Measurements from ENCODE around the gene LRRC18. TPM values are rescaled to one million over a fixed set of nuclear protein-coding genes. Genes with fewer than 3 reads are reported as not detected.

Gene LRRC18
- total RNA-seq (2022), result not detected in 2 replicates
- not detected for Bru-seq, nascent RNA
- not detected for BruChase-seq, experiment 1, labeled RNA remaining after a 6-hour chase
- not detected for BruChase-seq, experiment 2, labeled RNA remaining after a 2-hour chase
- long read RNA-seq, result 0 reads

DNA sequence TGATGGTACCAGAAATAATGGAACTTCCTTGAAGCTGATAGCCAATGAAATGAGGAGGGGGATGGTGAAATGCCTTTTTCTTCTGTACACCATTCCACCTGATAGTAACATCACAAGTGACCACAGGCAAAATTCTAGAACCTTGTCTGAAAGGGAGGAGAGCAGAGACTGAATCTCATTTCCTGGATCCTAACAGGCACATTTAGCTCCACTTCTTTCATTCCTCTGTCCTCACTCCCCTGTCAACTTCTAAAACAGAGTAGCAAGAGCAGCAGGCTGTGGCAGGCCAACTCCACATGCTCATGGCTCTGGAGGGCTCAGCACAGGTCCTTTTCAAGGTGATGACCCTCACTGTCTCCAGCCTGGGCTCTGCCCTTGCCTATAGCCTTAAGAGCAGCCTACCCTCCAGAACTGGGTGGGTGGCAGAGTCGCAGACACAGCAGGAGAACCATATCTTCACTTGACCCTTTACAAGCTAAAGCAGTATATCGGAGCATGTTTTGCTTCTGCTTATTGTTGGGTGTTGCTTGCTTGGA, at the start of gene LRRC18:
TSS of gene LRRC18 (minus strand) at position 51 of the 536 bp plus-strand sequence. CDS start 25,685 bp downstream, outside the sequence.
- Mint-ChIP-seq H3K9me3 (ENCODE audit: low read depth, unreplicated experiment) (no peaks in the 10 kb centered on the region), H3K27ac (ENCODE audit: unreplicated experiment) (no peak within 1 kb of the TSS), H3K36me3 (ENCODE audit: insufficient read depth, unreplicated experiment) (no peaks in the 10 kb centered on the region), H3K4me1 (ENCODE audit: low read depth, unreplicated experiment) (no peaks in the 10 kb centered on the region), H3K27me3 (ENCODE audit: unreplicated experiment) (peaks cover 65% of the 10 kb centered on the region), H3K4me3 (ENCODE audit: low read depth, unreplicated experiment) (no peak within 1 kb of the TSS)
- CTCF ChIA-PET, result no interaction called here
- no peak for DNase-seq
- BruUV-seq (replicated peaks), result no TSS peak
- intact Hi-C loops (cut with micrococcal nuclease; ENCODE audit: unreplicated experiment), result no loop called here
- TF ChIP-seq, protein P1, sequence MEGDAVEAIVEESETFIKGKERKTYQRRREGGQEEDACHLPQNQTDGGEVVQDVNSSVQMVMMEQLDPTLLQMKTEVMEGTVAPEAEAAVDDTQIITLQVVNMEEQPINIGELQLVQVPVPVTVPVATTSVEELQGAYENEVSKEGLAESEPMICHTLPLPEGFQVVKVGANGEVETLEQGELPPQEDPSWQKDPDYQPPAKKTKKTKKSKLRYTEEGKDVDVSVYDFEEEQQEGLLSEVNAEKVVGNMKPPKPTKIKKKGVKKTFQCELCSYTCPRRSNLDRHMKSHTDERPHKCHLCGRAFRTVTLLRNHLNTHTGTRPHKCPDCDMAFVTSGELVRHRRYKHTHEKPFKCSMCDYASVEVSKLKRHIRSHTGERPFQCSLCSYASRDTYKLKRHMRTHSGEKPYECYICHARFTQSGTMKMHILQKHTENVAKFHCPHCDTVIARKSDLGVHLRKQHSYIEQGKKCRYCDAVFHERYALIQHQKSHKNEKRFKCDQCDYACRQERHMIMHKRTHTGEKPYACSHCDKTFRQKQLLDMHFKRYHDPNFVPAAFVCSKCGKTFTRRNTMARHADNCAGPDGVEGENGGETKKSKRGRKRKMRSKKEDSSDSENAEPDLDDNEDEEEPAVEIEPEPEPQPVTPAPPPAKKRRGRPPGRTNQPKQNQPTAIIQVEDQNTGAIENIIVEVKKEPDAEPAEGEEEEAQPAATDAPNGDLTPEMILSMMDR (IDR thresholded peaks at IDR 0.05; ENCODE audit: unreplicated experiment), result no peak

DNA sequence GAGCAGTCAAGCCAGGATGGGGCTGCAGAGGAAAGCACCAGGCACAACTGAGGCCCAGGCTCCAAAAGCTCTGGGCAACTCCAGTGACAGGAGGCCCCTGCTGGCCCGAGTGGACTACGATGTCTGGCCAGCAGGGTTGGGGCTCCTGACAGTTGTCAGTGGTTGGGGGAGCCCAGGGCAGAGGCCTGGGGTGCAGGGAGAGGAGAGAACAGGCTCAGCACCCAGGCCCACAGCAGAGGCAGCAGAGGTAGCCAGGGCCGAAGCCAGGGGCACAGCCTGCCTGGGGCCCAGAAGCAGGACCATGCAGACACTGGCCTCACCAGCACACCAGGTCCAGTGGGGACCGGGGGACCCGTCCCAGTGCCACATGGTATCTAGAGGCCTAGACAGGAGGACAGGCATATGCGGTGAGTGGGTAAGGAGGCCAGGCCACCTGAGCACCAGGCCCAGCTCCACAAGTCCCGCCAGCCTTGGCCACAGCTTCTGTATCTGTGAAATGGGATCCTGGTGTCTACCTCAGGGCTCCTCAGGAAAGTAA, 46.0 kb upstream of the LRRC18 start:
- Mint-ChIP-seq H3K4me3 (ENCODE audit: low read depth, unreplicated experiment) (no peak overlapping the region), H3K4me1 (ENCODE audit: low read depth, unreplicated experiment) (no peaks in the 10 kb centered on the region), H3K27me3 (ENCODE audit: unreplicated experiment) (peaks cover 62% of the 10 kb centered on the region), H3K9me3 (ENCODE audit: low read depth, unreplicated experiment) (no peaks in the 10 kb centered on the region), H3K27ac (ENCODE audit: unreplicated experiment) (no peak overlapping the region), H3K36me3 (ENCODE audit: insufficient read depth, unreplicated experiment) (no peaks in the 10 kb centered on the region)
- BruUV-seq (replicated peaks), result no TSS peak
- DNase-seq, result no peak
- TF ChIP-seq, protein P1 (IDR thresholded peaks at IDR 0.05; ENCODE audit: unreplicated experiment), result no peak
- CTCF ChIA-PET, result no interaction called here
- intact Hi-C loops (cut with micrococcal nuclease; ENCODE audit: unreplicated experiment), result no loop called here

DNA sequence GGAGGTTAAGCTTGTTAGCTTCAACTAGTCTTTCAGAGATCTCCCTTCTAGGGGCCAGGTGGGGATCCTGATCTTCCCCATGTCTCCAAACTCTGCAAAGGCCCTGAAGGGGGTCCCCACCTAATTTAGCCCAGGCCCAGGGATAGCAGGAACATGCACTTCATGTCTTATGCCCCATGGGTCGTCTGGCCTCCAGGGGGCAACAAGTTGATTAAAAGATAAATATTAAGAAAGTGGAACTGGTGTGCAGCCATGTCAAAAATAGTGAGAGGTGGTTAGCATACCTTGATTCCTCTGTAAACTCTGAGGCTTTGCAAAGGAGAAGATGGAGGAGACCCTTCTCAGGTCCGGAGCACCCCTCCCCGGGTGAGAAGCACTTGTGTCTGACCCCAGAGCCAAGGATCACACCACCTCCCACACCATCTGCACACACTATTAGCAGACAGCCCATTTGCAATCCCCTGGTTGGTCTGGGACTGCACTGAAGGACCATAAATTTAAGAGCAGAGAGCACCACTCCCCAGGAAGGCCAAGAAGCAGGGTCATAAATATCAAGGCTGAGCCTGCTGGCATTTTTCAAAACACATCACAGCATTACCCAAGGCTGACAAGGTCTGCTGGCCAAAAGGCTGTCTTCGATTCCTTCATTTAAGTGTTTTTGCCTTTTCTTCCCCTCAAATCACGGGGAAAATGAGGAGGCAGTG, 44.2 kb upstream of the LRRC18 start:
- Mint-ChIP-seq H3K27me3 (ENCODE audit: unreplicated experiment) (peaks cover 59% of the 10 kb centered on the region), H3K4me1 (ENCODE audit: low read depth, unreplicated experiment) (no peaks in the 10 kb centered on the region), H3K4me3 (ENCODE audit: low read depth, unreplicated experiment) (no peak overlapping the region), H3K9me3 (ENCODE audit: low read depth, unreplicated experiment) (no peaks in the 10 kb centered on the region), H3K27ac (ENCODE audit: unreplicated experiment) (no peak overlapping the region), H3K36me3 (ENCODE audit: insufficient read depth, unreplicated experiment) (no peaks in the 10 kb centered on the region)
- no peak for DNase-seq
- no TSS peak for BruUV-seq (replicated peaks)
- CTCF ChIA-PET, result no interaction called here
- TF ChIP-seq, protein P1 (IDR thresholded peaks at IDR 0.05; ENCODE audit: unreplicated experiment), result no peak
- intact Hi-C loops (cut with micrococcal nuclease; ENCODE audit: unreplicated experiment), result loop anchor here (5.0 kb wide), 1 partner anchor 529 kb away; no protein-coding TSS in a partner anchor

DNA sequence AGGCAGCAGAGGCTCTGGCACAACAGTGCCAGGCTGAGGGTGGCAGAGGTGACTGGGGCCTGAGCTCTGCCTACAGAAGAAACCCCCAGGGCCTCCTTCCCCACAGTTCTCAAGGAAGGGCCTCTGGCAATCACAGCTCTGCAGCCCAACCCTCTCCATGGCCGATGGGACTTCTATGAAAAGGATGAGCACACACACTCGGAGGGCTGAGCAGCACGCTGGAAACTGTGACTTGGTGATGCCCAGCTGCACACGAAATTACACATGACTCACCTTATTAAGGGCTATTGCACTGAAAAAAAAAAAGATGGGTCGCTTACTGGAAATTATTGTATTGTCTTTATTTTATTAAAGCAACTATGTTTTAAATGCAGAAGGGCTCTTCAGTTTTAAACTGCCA, 42.9 kb upstream of the LRRC18 start:
- no TSS peak for BruUV-seq (replicated peaks)
- Mint-ChIP-seq H3K4me1 (ENCODE audit: low read depth, unreplicated experiment) (no peaks in the 10 kb centered on the region), H3K9me3 (ENCODE audit: low read depth, unreplicated experiment) (no peaks in the 10 kb centered on the region), H3K4me3 (ENCODE audit: low read depth, unreplicated experiment) (no peak overlapping the region), H3K36me3 (ENCODE audit: insufficient read depth, unreplicated experiment) (no peaks in the 10 kb centered on the region), H3K27ac (ENCODE audit: unreplicated experiment) (no peak overlapping the region), H3K27me3 (ENCODE audit: unreplicated experiment) (peaks cover 59% of the 10 kb centered on the region)
- CTCF ChIA-PET, result no interaction called here
- TF ChIP-seq, protein P1 (IDR thresholded peaks at IDR 0.05; ENCODE audit: unreplicated experiment), result no peak
- intact Hi-C loops (cut with micrococcal nuclease; ENCODE audit: unreplicated experiment), result loop anchor here (5.0 kb wide), 1 partner anchor 530 kb away; no protein-coding TSS in a partner anchor
- DNase-seq, result no peak
